Astrocyte of the spinal cord (primary cell): ENCODE results near the gene CCDC50.

Experiments used
- DNase-seq: peaks from one replicate; pipeline ENCODE4 v3.0.0; 2011; ENCODE audit warnings: low read depth, low spot score
- H3K4me3 ChIP-seq: 2 replicates; pipeline ENCODE4 v1.5.1; 2011; ENCODE audit warnings: low read depth, mild to moderate bottlenecking, low read length, moderate library complexity
- CTCF ChIP-seq: IDR thresholded peaks from 2 replicates; pipeline ENCODE4 v1.5.1; 2012; ENCODE audit warnings: low read depth, mild to moderate bottlenecking, low read length, inconsistent platforms
- in situ Hi-C: cut with HindIII; loops from 2 replicates; pipeline ENCODE4 v1.10.0; 2017; ENCODE audit warnings: low sequenced_read_pairs

CCDC50 gene

GRCh38 chr3:191369616-191370010 lies 40.4 kb downstream of the CCDC50 start:
- DNase-seq, result no peak

GRCh38 chr3:191372122-191372521 lies 42.9 kb downstream of the CCDC50 start:
- no peak overlapping the region for H3K4me3 ChIP-seq
- TF ChIP-seq CTCF, result no peak
- in situ Hi-C loops, result no loop called here
- DNase-seq, result no peak

More at GRCh38 chr3:191369616-191370010, 40.4 kb downstream of the CCDC50 start:
- no peak for TF ChIP-seq CTCF
- in situ Hi-C loops, result no loop called here
- H3K4me3 ChIP-seq, result no peak overlapping the region

GRCh38 chr3:191373327-191373726 lies 44.1 kb downstream of the CCDC50 start:
- in situ Hi-C loops, result no loop called here
- no peak overlapping the region for H3K4me3 ChIP-seq
- no peak for TF ChIP-seq CTCF
- DNase-seq, result no peak

DNA sequence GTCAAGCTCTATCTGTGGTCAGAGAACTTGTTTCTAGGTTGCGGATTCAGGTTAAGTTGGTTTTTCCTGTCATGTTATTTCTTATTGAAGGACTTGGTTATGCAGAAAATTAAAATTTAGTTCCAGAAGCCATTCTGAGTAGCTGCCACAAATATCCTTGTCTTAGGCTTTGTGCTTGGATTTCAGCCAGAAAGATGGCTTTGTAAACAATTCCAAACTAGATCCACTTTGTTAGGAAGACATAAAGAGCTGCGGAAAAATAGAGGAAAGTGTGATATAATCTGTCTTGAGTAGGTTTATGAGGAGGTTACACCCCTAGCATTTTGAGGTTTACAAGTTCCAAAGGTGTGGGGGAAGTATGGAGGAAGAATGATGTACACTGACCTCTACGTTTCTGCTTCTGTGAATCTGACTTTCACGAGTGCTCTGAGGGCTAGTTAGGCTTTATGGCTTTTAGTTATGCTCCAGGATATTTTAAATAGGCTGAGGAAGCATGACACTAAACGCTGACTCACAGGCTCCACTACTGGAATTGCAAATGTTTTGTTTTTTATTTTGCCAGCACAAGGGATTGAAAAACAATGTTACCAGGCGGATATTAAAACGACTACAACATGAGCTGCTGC lies 47.4 kb downstream of the CCDC50 start:
- H3K4me3 ChIP-seq, result no peak overlapping the region
- in situ Hi-C loops, result no loop called here
- TF ChIP-seq CTCF, result no peak
- DNase-seq, result peak; percentile 82

DNA sequence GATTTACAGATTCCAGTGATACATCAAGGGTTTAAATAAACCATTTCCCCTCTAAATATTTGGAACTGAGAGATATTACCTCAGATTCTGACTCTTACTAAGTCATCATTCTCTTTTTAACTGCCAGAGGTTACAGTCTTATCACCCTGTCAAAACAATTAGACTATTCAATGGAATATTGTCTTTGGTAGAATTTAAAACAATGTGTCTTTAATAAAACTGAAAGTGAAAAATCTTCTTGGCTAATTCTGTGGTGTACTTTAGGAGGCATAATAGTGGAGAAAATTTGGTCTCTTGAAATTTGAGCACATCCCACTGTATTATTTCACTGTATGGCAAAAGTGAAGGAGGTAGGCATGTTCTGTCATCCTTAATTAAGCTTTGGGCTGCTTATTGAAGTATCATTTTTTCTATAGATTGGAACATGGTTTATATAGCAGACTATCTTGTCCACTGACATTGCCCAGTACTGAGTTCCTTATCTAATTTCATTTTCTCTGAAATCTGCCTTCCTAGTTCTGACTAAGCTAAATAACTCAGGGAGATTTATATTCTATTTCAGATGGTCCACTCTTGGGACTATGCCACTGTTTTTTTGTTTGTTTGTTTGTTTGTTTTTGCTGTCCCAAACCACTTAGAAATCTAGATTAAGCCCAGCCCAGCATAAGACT lies 49.1 kb downstream of the CCDC50 start:
- TF ChIP-seq CTCF, result no peak
- in situ Hi-C loops, result no loop called here
- no peak overlapping the region for H3K4me3 ChIP-seq
- DNase-seq, result no peak

GRCh38 chr3:191379446-191379845 lies 50.3 kb downstream of the CCDC50 start:
- DNase-seq, result no peak
- in situ Hi-C loops, result no loop called here
- TF ChIP-seq CTCF, result no peak

More at GRCh38 chr3:191379446-191379845, 50.3 kb downstream of the CCDC50 start:
- H3K4me3 ChIP-seq, result no peak overlapping the region
